HG03139 (cell line): ENCODE data around the gene RRAD.

Source experiments
- ATAC-seq: cut with Tn5 transposase; IDR thresholded peaks from one replicate; pipeline ENCODE4 v1.9.1; 2021; ENCODE audit not compliant: unreplicated experiment

Gene RRAD

GRCh38 chr16:66918355-66918754 is 7.0 kb downstream of the RRAD start:
- ATAC-seq: no peak

- no peak for ATAC-seq
Observed at GRCh38 chr16:66917741-66918140, 7.6 kb downstream of the RRAD start.

- no peak for ATAC-seq
Observed at GRCh38 chr16:66916518-66916917, 8.8 kb downstream of the RRAD start.

GRCh38 chr16:66915041-66915440 is 10.3 kb downstream of the RRAD start:
- ATAC-seq: no peak

GRCh38 chr16:66914541-66914940 is 10.8 kb downstream of the RRAD start:
- ATAC-seq: no peak

GRCh38 chr16:66913711-66914110 is 11.6 kb downstream of the RRAD start:
- ATAC-seq: no peak

- ATAC-seq: no peak
Observed at GRCh38 chr16:66913081-66913480, 12.3 kb downstream of the RRAD start.

- no peak for ATAC-seq
Observed at GRCh38 chr16:66911801-66912200, 13.5 kb downstream of the RRAD start.

GRCh38 chr16:66911112-66911511 is 14.2 kb downstream of the RRAD start:
- no peak for ATAC-seq

- ATAC-seq: no peak
Observed at GRCh38 chr16:66910175-66910940, 15.0 kb downstream of the RRAD start.

- no peak for ATAC-seq
Observed at GRCh38 chr16:66908762-66909559, 16.4 kb downstream of the RRAD start.

GRCh38 chr16:66908116-66908515 is 17.2 kb downstream of the RRAD start:
- ATAC-seq: no peak

- no peak for ATAC-seq
Observed at GRCh38 chr16:66906916-66907836, 18.2 kb downstream of the RRAD start.

GRCh38 chr16:66905633-66906539 is 19.4 kb downstream of the RRAD start:
- no peak for ATAC-seq

GRCh38 chr16:66904846-66905632 is 20.3 kb downstream of the RRAD start:
- no peak for ATAC-seq

- no peak for ATAC-seq
Observed at GRCh38 chr16:66904428-66904845, 20.9 kb downstream of the RRAD start.

- no peak for ATAC-seq
Observed at GRCh38 chr16:66903544-66904427, 21.5 kb downstream of the RRAD start.
